HG03571 (cell line): ENCODE measurements around the gene ARHGEF12.

Experiments used
- ATAC-seq: cut with Tn5 transposase; IDR thresholded peaks from one replicate; pipeline ENCODE4 v1.9.1; 2021; ENCODE audit not compliant: unreplicated experiment

Gene ARHGEF12

DNA sequence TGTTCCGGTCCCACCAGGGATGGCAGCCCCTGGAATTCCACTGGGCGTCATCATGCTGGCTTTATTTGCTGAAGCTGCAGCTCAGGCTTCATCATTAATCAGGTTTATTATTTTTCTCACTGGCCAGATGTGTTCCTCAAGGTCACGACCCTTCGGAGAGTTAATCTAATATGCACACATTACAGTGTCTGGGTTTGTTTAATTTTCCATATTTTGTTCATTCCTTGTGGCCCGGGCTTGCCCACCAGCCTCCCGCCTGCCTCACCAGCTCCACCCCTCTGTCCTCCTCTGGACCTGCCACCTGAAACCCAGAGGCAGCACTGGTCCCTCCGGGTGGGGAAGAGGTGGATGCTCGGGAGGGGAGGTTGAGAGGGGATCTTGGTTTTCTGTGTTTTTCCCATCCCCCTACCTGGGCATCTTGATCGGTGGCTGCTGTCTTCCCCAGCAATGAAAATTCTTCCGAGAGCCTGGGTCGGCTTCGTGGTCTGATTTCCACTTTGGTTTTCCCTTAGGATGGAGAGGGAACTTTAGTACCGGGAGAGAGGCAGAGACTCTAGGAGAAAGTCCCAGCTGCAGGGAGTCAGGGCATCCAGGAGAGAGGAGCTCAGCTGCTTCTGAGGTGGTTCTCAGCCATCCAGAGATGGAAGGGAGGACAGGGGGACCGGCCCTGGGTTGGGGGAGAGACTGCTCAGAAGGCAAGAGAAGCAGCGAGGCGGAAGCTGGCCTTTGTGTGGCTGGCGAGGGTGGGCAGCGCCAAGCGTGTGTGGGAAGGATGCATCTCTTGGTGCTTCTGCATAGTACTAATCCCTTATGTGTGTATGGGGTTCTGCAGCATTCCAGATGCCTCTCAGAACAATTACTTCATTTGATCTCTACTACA, 177.5 kb downstream of the ARHGEF12 start:
- ATAC-seq: no peak

DNA sequence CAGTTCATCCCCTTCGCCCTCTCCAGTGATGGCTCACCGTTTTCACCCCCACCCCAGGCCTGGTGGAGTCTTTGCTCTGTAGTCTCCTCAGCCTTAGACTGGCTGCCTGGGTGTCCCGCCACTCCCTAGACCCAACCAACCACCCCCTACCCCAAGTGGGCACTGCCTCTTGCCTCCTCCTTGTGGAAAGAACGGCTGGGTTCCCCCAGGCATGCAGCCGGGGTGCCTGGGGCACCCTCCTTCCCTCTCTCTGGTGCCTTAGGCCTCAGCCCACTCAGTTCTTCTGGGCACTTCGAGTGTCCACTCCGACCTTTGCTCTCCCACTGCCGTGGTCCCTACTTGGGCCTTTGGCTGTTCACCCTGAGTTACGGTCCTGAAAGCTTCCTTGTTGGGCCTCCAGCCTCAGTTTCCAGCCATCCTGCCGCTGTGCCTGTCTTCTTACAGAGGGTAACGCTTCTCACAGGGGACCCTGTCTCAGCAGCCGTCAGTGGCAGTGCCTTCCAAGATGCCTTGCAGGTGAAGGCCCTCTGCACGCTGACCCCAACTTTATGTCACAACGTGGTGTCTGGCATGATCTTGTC, 178.4 kb downstream of the ARHGEF12 start:
- no peak for ATAC-seq

DNA sequence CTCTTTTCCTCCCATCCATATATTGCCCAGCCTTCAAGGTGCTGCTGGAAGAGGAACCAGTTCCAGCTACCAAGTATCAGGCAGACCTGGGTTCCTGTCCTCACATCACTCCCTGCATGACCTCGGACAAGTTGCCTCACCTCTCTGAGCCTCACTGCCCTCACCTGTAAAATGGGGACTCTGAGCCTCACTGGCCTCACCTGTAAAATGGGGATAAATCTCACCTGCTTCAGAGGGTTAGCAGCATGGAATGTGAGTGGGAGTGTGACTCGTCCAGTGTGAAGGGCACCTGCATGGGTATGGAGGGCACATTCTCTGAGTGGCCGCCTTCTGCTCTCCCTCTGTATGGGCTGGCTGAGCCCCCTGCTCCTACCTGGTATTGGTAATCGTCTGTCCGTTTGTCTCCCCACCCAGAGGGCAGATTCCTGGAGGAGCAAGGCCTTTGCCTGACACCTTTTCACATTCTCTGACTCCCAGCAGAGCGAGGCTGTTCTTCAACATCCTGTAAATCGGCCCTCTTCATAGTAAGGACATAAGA, 179.0 kb downstream of the ARHGEF12 start:
- no peak for ATAC-seq

DNA sequence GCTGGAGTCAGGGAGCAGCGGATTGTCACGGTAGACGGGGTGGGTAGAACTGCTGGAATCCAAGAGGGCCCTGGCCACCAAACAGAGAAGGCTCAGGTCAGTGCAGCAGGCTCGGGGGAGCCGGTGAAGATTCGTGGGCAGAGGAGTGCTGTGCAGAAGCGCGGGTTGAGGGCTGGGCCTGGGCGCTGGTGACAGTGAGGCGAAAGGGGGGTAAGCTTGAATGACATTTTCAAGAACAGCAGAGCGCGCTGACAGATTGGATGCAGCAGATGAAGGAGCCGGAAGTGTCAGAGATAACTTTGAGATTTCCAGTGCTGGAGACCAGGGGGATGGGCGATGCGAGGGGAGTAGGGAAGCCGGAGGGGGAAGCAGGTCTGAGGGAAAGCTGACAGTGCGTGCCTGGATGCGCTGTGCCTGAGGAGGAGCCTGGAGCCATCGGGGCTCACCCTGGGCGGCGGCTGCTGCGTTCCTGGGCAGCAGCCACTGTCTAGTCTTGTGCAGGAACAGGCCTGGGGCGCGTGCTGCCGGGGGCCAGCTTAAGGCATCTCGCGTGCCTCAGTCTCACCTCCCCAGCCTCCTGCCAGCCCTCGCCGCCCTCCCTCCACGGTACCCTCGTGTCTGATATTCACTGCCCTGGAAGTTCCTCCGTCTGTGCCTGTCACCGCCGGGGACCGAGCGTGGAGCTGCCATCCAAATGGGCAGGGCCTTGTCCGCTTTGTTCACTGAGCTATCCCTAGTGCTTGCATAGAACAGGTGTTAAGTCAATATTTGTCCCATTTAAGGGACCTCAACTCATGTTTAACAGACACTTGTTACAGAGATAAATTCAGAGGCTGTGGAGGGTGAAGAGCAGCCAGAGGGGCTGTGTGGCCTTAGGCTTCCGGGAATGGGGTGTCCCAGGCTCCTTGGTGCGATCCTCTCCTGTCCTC, 180.5 kb downstream of the ARHGEF12 start:
- no peak for ATAC-seq

DNA sequence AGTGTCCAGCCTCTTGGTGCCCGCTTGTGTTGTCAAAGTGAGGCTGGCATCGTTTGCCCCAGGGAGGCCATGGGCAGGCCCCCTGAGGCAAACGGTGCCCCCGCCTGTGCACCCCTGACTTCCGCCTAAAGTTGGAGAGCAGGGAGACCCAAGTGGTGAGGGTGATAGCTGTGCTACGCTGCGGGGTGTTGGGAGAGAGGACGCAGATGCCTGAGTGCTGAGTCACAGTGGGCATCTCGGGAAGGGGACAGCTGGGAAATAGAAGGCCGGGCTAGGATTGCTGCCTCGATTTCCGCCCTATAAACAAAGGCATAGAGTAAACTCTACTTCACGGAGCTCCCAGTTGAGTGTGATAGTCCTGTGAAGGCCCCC, 181.2 kb downstream of the ARHGEF12 start:
- no peak for ATAC-seq

DNA sequence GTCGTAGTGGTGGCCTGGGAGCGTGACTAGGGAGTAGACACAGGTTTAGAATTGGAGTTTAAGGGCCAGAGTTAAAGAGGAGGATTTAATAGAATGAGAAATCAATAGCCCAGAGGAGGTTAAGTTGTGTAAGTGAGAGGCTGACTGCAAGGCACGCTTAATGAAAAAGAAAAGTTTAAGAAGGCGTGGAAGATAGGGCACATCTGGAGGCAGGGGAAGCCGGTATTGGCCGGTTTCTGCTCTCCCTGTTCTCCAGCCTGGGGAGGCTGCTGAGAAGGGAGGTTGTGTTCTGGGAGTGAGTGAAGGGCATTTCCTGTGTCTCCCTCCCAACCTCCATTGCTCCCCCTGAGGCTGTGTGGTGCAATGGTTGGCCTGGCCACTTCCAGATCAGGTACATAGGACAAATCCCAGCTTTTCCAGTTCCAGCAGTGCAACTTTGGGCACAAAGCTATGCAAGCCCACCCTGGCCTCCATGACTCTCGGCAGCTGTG, 181.6 kb downstream of the ARHGEF12 start:
- ATAC-seq: no peak

DNA sequence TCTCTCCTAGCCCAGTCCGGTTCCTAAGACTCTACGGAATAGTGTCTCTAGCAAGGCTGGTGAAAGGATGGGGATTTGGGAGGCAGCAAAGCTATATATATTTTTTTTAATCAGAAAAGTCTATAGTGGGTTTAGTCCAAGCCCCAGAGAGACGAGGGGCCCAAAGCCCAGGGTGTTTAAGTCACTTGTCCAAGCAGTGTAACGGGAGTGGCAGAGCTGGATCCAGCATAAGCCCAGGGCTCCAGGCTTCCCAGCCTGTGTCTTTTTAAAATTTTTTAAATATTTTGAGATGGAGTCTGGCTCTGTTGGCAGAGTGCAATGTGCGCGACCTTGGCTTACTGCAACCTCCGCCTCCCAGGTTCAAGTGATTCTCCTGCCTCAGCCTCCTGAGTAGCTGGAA, 182.1 kb downstream of the ARHGEF12 start:
- no peak for ATAC-seq

DNA sequence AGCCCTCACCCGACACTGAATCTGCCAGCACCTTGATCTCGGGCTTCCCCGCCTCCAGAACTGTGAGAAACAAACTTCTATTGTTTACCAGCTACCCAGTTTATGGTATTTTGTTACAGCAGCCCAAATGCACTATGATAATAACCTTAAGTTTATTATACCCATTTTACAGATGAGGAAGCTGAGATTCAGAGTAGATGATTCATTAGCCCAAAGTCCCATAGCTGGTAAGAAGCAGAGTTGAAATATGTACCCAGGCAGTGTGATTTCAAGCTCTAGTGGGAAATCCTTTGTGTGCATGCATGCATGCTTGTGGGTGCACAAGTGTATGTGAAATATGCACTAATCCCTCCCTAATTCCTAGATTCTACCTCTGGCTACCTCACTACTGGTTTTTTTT, 183.3 kb downstream of the ARHGEF12 start:
- ATAC-seq: no peak

DNA sequence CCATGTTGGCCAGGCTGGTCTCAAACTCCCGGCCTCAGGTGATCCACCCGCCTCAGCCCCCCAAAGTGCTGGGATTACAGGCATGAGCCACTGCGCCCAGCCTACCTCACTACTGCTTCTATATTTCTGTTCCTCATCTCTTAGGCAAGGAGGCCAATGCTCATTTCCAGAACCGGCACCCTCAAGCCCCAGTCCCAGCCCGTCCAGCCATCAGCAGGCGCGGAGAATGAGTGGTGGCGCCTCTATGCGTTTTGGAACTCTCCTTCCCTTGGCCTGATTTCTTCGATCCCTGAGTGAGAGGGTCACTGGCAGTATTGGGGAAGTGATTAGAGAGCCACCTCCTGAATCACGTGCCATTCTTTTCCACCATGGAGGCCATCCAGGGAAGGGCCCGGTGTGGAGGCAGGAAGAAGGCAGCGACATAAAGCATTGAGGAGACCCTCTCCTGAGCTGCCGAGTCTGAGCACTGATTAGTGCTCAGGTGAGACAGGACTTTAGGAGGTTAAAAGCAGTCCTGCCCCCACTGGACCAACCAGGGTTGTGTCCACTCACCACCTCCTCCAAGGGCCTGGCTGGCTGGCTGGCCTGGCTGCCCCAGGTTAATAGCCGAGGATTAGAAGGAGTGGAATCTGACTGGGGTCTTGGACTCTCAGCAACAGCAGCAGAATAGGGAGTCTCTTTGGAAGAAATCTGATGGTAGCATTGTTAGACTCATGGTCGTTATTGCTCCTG, 184.0 kb downstream of the ARHGEF12 start:
- ATAC-seq: no peak

DNA sequence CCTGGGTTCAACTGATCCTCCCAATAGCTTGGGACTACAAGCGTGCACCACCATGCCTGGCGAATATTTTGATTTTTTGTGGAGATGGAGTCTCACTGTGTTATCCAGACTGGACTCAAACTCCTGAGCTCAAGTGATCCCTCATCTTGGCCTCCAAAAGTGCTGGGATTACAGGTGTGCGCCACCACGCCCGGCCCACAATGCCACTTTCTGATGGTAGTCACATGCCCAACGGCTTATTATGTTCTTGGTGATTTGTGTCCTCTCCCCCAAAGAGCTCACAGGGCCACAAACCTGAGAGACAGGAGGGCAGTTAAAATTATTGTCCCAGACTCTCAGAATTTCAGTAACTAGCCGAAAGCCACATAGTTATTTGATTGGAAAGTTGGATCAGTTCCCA, 185.0 kb downstream of the ARHGEF12 start:
- no peak for ATAC-seq

DNA sequence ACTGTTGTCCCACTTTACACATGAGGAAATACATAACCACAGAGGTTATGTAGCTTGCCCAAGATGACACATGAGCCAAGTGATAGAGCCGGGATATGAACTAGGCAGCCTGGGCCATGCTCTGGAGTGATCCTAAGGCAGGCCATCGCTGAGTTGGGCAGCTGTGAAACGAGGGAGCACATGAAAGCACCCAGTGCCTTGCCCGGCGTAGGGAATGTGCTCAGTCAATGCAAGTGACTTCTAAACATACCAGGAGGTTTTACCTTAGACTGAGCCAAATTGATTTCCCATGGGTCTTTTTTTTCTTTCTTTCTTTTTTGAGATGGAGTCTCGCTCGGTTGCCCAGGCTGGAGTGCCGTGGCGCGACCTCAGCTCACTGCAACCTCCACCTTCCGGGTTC, 185.8 kb downstream of the ARHGEF12 start:
- ATAC-seq: no peak

DNA sequence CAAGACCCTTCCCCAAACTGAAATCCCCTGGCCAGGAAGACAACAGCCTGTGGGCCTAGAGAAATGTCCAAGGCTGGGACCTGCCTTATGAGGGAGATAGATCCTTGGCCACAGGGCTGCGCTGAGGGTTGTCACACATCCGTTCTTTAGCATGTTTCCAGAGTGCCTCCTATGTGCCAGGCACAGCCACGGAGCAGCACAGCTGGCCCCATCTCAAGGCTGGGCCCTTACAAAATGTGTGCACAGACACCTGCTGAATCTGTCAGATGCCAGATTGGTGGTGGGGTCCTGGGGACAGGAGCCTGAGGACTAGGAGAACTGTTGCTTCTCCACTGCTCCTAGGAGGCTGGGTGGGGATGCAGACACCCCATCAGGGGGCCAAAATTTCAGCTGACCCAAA, 186.5 kb downstream of the ARHGEF12 start:
- no peak for ATAC-seq

DNA sequence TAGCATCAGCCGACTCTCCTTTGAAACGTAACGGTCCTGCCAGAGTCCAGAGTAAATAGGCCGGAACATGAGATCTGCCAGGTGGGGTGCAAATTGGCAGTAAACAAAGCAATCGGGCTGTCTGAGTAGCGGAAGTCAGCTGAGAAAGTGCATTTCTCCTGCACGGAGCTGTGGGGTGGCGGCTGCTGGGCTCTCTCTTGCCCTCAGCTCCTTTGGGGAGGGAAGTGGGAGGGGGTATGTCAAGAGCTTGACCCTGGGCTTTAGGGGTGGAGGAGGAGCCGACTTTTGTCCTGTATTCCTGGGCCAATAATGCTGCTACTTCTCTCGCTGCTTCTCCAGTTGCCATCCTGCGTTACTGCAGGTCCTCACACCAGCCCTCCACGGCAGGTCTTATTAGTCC, 187.0 kb downstream of the ARHGEF12 start:
- no peak for ATAC-seq

DNA sequence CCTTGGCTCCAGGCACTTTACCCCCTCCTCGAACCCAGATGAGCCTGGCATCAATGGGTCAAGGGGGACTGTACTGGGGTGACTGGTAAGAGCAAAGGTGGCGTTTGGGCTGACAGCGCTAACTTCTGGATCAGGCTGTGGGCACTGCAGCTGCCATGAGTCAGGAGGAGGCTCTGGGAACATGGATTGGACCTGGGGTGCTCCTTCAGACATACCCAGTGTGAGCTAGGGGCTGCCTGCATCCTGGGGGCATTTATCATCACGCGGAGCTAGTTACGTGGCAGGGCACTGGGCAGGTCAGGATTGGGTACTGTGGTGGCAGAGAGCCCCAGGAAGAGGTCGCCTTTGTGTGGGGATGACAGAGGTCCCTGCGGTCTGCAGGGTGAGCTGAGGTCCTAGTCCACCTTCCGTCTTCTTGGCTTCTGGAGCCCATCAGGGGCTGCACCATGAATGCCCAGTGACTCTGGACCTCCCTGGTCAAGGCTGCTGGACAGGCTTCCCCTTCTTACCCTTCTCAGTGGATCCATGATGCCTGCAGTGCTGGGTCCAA, 188.4 kb downstream of the ARHGEF12 start:
- no peak for ATAC-seq

DNA sequence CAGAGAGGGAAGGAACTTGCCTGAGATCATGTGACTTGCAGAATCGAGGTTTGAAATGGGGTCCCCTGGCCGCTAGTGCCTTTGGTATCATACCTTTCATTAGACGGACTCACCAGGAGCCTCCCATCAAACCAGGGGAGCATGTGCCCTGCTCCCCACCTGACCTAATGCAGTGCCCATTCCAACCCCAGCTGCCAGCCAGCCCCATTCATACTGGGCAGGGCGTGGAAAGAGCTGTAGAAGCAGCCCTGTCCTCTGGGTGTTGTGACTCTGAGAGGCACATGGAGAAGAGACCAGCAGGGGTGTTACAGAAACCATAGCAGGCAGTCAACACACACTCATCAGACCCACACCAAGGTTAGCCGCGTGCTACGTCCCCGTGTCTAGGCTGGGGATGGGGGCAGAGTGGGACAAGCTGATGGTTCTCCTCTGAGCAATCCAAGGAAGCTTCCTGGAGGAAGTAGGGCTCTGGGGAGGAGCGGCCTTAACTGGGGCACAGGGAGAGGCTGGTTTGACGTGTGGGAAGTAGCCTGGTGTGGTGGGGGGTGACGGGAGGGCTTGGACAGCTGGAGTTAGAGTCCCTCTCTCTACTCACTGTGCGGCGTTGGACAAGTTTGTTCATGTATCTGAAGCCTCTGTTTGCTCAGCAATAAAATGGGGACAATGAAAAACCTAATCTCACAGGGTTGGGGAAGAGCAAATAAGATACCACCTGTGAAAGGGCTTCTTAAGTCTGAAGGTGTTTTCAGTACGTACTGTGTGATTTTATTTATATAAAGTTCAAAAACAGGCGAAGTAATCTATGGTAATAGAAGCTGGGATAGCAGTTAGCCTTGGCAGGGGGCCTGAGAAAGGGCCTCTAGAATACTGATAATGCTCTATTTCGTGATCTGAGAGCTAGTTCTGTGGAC, 189.3 kb downstream of the ARHGEF12 start:
- no peak for ATAC-seq

DNA sequence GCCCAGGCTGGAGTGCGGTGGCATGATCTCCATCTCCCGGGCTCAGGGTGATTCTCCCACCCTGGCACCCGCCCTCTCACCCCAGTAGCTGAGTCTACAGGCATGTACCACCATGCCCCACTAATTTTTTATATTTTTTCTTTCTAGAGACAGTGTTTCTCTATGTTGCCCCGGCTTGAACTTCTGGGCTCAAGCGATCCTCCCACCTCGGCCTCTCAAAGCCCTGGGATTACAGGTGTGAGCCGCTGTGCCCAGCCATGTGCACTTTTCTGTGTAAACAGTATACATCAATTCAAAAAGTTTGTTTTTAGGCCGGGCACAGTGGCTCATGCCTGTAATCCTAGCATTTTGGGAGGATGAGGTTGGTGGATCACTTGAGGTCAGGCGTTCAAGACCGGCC, 190.0 kb downstream of the ARHGEF12 start:
- no peak for ATAC-seq

DNA sequence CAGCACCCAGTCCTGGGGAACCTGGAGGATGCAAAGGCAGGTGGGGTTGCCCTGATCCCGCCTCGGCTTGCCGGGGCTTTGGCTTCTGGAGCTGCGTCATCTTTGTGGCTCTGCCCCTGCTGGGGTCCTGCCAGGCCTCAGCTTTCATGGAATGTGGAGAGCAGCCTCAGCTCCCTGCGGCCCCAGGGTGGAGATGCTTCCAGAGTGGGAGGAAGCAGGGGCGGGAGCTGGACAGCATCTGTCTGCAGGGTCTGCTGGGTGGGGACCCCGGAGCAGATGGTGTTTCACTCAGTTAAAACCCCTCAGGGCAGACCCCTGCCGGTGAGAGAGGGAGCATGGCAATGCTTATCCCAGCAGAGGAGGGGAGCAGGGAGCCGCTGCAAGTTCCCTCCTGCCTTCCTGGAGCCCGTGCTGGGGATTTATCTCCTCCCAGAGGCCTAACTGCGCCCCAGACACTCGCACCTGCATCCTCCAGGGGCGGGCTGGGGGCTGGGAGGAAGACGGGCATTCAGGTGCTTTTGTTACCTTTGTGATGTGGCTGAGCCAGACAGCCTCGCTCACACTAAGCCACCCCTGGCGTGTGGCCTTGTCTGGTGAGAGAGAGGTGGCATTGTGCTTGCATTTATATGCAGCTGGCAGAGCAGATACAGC, 191.0 kb downstream of the ARHGEF12 start:
- no peak for ATAC-seq

DNA sequence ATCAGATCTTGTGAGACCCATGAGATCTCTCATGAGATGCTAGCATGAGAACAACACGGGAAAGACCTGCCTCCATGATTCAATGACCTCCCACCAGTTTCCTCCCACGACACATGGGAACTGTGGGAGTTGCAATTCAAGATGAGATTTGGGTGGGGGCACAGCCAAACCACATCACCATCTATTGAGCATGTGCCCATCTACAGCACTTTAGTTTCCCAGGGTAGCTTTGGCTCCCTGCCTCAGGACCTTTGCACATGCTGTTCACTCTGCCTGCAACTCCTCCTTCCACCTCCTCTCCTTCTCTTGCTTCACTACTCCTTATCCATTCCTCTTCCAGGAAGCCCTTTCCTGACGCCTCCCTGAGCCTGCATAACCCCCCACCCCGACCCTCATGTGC, 192.5 kb downstream of the ARHGEF12 start:
- no peak for ATAC-seq

DNA sequence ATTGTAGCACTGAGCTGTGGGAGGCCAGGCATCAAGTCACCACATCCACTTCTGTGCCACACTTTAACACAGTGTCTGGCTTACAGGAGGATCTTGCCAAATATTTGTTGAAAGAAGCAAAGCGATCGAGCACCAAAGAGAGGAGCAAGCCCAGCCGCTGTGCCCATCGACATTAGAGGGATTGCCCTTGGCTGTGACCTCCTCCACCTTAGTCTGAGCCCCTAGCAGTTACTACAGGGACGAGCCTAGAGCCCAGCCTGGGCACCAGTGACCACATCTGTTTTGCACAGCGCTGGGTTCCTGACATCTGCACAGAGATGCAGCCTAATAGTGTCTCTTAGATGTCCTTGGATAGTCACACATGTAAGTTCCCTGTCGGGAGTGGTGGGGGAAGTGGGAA, 193.0 kb downstream of the ARHGEF12 start:
- ATAC-seq: no peak
